Neuronal stem cell (in vitro differentiated cells): ENCODE data around the gene B4GALNT3. TPM values are rescaled to one million over a fixed set of nuclear protein-coding genes. Genes with fewer than 3 reads are reported as not detected.

Experiments used
- small RNA-seq: library from polyadenylated mRNA; stranded (forward); fragments of <200 nt; extraction: miRNeasy Mini kit (QIAGEN cat#:217004); gene quantifications from one replicate; pipeline ENCODE3, GENCODE V24; 2013; ENCODE audit not compliant: insufficient read depth

Gene B4GALNT3

Small RNA genes lying within 50 kb of the gene (small RNA-seq; reads per million reads assigned to genes)
- not detected for gene RNU7-103P
